Bronchial epithelial cell (primary cell): ENCODE measurements around the gene SCARF2. TPM values are rescaled to one million over a fixed set of nuclear protein-coding genes. Genes with fewer than 3 reads are reported as not detected.

Source experiments
- DNase-seq: peaks from one replicate; pipeline ENCODE4 v3.0.0-alpha.2; 2010; ENCODE audit warnings: low read depth
- FAIRE-seq: peaks from 2 replicates; lab custom pipeline; 2011; peaks lifted over from hg19 to GRCh38; lab: Jason Lieb, UNC
- H3K27me3 ChIP-seq: 2 replicates; pipeline ENCODE4 v1.5.1; 2011; ENCODE audit warnings: low read length; ENCODE audit not compliant: control insufficient read depth, insufficient read depth
- H3K36me3 ChIP-seq: 2 replicates; pipeline ENCODE4 v1.5.1; 2011; ENCODE audit warnings: low read length; ENCODE audit not compliant: control insufficient read depth, insufficient read depth
- H3K4me3 ChIP-seq: 2 replicates; pipeline ENCODE4 v1.5.1; 2011; ENCODE audit warnings: mild to moderate bottlenecking, low read depth, low read length, control low read depth
- CTCF ChIP-seq: IDR thresholded peaks from 2 replicates; pipeline ENCODE4 v1.5.1; 2011; ENCODE audit warnings: mild to moderate bottlenecking, moderate library complexity, low read length, control low read depth, inconsistent platforms; ENCODE audit not compliant: insufficient read depth, severe bottlenecking
- total RNA-seq: library from RNA; depleted of rRNA; stranded (reverse); fragments of >200 nt; gene quantifications from 2 replicates; pipeline ENCODE4 v1.2.1, GENCODE V29; 2014

Gene SCARF2
- total RNA-seq, 1 donor from 2014 or later = 0.53 TPM

GRCh38 chr22:20450551-20450906 is 12.9 kb upstream of the SCARF2 start:
- Histone ChIP-seq H3K4me3 (no peak overlapping the region), H3K36me3 (no peaks in the 10 kb centered on the region), H3K27me3 (no peaks in the 10 kb centered on the region)
- DNase-seq (no peak), FAIRE-seq (no peak)
- TF ChIP-seq CTCF = no peak

- TF ChIP-seq CTCF = no peak
- Histone ChIP-seq H3K27me3 (no peaks in the 10 kb centered on the region), H3K4me3 (no peak overlapping the region), H3K36me3 (no peaks in the 10 kb centered on the region)
- FAIRE-seq (peak; percentile 58), DNase-seq (no peak)
Observed at GRCh38 chr22:20449819-20450550, 12.4 kb upstream of the SCARF2 start.

- TF ChIP-seq CTCF = no peak
- Histone ChIP-seq H3K27me3 (no peaks in the 10 kb centered on the region), H3K4me3 (no peak overlapping the region), H3K36me3 (no peaks in the 10 kb centered on the region)
- FAIRE-seq = no peak
- DNase-seq = no peak
Observed at GRCh38 chr22:20448630-20449029, 11.0 kb upstream of the SCARF2 start.

GRCh38 chr22:20446383-20446970 is 8.9 kb upstream of the SCARF2 start:
- Histone ChIP-seq H3K27me3 (no peaks in the 10 kb centered on the region), H3K36me3 (peaks cover 1% of the 10 kb centered on the region), H3K4me3 (no peak overlapping the region)
- TF ChIP-seq CTCF = no peak
- no peak for FAIRE-seq
- no peak for DNase-seq

DNA sequence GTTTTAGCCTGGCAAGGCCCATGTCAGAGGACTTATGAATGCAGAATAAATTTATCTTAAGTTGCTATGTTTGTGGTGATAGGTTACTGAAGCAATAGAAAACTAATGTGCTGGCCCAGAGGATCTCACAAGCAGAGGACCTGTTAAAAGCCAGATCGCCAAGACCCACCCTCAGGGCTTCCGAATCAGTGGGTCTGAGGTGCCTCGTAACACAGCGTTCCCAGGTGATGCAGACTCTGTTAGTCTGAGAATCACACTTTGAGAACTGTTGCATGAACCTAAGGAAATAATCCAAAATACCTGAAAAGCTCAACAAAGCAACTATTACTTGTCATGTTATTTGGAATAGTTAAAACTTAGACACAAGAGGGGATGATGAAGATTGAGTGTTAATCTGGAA is 6.7 kb upstream of the SCARF2 start:
- DNase-seq (no peak), FAIRE-seq (no peak)
- H3K4me3 ChIP-seq = no peak overlapping the region
- H3K27me3 ChIP-seq = no peaks in the 10 kb centered on the region
- TF ChIP-seq CTCF = no peak
- peaks cover 1% of the 10 kb centered on the region for H3K36me3 ChIP-seq
